Fibroblast of lung (primary cell): ENCODE results near the gene LPIN3.

Source experiments
- CTCF ChIP-seq, 2 donors: IDR thresholded peaks in 1 of 2; conservative IDR thresholded peaks in 1 of 2; 1 replicate in 1 of 2; 2 replicates in 1 of 2; pipeline ENCODE4 v1.5.1; 2011 to 2012; ENCODE audit warnings: low read length in 2 of 2, control low read depth in 1 of 2, inconsistent platforms in 1 of 2, low read depth in 1 of 2, mild to moderate bottlenecking in 1 of 2
- EZH2 ChIP-seq: IDR thresholded peaks from 2 replicates; pipeline ENCODE4 v1.5.1; 2012; ENCODE audit warnings: low read length, control low read depth, mild to moderate bottlenecking; ENCODE audit errors: missing control alignments

- TF ChIP-seq CTCF (conservative IDR thresholded peaks at IDR 0.05 in 1 of 2, IDR thresholded peaks at IDR 0.05 in 1 of 2; ENCODE audit: low read depth in 1 of 2, low read length in 2 of 2) (no peak), EZH2 (no peak)
Observed at GRCh38 chr20:41304002-41304401, 36.6 kb upstream of the LPIN3 start.
